NK-92 treated with Interleukin-12 subunit alpha and Interleukin-12 subunit beta, amount 100 ng/mL, for 24 hours (cell line): ENCODE measurements around the gene CMAS.
A peak's percentile ranks its signal among the peaks of the same experiment; 100 is the strongest.
"Not testable (repeated sequence)": the region's sequence is repeated elsewhere in the genome, so short reads cannot be mapped to it uniquely, and the experiment has no call there.

Experiments
- DNase-seq: peaks from one replicate; lab custom pipeline; 2025; lab: John Stamatoyannopoulos, UW

The CMAS gene

GRCh38 chr12:22046090-22046967, at the start of gene CMAS:
CMAS (plus strand) TSS chr12:22046218; CDS start chr12:22046304, 86 bp downstream.
- DNase-seq: peak; percentile 51

DNA sequence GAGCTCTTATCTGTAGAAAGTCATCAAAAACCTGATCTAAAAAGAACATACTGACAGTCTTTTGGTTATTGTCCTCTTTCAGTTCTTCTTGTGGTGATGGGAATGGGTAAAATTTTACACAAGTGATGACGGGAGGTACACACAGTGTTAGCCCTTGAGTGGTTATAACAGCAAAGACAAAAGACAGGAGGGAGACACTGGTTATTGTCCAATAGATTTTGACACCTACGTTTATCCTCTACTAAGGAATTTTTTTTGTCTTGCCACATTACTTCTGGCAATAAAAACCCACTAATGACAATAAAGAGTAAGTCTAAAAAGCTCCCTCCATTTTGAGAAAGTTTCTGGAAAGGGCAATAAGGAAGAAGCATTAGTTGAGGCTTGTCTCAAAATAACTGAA, 47.7 kb upstream of the CMAS start:
- DNase-seq: no peak

- DNase-seq: no peak
Measured at GRCh38 chr12:21998782-21999181, 47.2 kb upstream of the CMAS start.

GRCh38 chr12:22002430-22002829, 43.6 kb upstream of the CMAS start:
- no peak for DNase-seq

DNA sequence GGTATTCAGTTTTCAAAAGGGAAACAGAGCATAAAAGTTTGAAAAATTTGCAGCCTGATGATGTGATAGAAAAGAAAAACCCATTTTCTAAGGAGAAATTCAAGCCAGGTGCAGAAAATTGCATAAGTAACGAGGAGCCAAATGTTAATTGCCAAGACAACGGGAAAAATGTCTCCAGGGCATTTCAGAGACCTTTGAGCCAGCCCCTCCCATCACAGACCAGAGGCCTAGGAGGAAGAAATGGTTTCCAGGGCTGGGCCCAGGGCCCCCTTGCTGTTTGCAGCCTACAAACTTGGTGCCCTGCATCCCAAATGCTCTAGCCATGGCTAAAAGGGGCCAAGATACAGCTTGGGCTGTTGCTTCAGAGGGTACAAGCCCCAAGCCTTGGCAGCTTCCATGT, 38.2 kb upstream of the CMAS start:
- not testable (repeated sequence) for DNase-seq

GRCh38 chr12:22008196-22008595, 37.8 kb upstream of the CMAS start:
- DNase-seq: no peak

DNA sequence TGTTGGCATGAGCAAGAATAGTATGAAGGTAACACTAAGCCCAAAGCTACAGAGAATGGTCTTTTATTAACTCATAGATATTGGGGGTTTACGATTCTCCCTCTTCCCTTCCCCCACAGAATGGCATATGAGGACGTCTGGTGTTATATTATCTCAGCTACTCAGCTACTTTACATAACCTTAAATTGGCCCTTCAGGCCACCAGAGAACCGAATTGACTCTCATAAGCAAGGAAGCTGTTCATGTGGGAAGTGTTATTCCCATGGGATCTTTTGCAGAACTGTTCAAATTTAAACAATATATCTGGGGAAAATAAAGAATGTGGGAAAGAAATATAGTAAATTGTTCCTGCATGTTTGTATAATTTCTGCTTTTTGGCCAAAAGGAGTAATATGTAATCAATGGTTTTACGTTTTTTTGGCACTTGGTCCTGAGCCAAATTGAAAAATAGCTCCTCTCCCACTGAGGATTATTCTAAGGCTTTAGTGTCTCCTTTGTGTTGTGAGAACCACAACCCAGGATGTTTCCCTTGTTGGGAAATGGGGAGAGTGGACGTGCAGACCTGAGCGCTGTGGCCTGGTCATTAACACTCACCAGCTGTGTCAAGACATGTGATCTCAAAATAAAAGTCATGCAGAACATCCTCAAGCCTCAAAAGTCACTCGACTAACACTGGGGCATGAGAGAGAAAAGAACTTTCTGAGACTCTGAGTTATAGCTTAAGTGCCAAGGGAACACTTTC, 31.8 kb upstream of the CMAS start:
- DNase-seq: no peak

DNA sequence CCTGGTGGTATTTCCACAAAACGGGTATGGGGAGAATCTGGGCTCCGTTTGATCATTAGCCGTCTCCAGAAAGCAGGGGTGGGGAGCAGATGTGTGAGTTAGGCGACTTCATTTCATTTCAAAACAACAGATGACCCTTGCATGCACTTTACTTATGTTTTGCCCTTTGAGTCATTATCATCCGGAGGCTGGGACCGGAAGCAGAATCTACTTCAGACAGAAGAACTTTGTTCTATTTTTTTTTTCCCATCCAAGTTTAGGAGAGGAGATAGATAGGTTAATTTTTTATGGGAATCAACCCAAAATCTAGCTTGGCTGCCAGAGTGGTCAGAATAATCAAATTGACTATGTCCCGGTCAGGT, 31.3 kb upstream of the CMAS start:
- no peak for DNase-seq

DNA sequence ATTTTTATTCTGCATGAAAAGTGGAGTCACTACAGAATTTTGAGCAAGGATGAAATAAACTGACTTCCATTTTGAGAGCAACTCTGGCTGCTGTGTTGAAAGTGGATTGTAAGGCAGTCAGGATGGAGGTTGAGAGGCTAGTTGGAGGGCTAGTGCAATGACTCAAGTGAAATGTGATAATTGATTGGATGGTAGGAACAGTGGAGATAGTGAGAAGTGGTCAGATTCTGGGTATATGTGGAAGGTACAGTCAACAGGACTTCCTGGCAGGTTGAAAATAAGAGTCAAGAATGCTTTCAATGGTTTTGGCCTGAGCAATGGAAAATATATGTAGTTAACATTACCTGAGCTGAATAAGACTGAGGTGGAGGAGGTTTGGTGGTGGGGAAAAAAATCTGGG, 29.0 kb upstream of the CMAS start:
- DNase-seq: no peak

GRCh38 chr12:22018860-22019259, 27.2 kb upstream of the CMAS start:
- no peak for DNase-seq

- not testable (repeated sequence) for DNase-seq
Measured at GRCh38 chr12:22023489-22023888, 22.5 kb upstream of the CMAS start.

GRCh38 chr12:22029491-22029890, 16.5 kb upstream of the CMAS start:
- no peak for DNase-seq

- no peak for DNase-seq
Measured at GRCh38 chr12:22029991-22030390, 16.0 kb upstream of the CMAS start.

- no peak for DNase-seq
Measured at GRCh38 chr12:22032732-22033131, 13.3 kb upstream of the CMAS start.

- DNase-seq: no peak
Measured at GRCh38 chr12:22034709-22035506, 11.1 kb upstream of the CMAS start.

DNA sequence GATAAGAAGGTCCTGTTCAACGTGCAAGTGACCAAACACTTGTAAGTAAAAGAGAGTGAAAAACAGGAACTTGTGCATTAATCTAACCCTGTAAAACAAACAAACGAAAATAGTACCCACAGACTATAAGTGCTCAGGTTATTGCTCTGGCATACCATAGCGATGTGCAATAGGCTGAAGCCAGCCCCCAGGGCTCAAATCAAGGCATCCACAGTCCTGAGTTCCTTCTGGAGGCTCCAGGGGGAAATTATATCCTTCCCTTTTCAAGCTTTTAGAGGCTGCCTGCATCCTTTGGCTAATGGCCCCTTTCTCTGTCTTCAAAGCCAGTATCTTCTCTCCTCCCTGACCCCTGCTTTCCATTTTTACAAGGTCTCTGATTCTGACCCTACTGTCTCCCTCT, 8.1 kb upstream of the CMAS start:
- DNase-seq: no peak

- DNase-seq: no peak
Measured at GRCh38 chr12:22038734-22039133, 7.3 kb upstream of the CMAS start.

GRCh38 chr12:22039361-22039760, 6.7 kb upstream of the CMAS start:
- no peak for DNase-seq

GRCh38 chr12:22042976-22043669, 2.9 kb upstream of the CMAS start:
- no peak for DNase-seq

GRCh38 chr12:22043943-22044342, 2.1 kb upstream of the CMAS start:
- no peak for DNase-seq

DNA sequence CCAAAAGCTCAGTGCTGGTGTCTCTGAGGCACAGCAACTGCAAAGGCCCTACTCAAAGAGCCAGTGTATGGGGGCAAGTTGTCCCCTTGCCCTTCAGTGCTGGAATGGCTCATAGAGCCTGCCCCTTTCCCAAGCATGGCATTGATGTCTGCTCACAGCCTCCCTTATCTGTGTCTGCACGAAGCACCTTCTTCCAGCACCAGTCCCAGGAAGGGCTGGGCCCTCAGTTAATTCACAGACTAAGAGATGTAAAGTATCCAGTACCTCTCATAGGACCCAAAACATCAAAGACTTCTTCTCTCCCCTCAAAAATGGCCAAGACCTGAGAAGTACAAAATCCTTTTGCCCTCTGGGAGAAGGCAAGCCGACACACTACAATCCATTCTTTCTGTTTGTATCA, 1.6 kb upstream of the CMAS start:
- DNase-seq: no peak

DNA sequence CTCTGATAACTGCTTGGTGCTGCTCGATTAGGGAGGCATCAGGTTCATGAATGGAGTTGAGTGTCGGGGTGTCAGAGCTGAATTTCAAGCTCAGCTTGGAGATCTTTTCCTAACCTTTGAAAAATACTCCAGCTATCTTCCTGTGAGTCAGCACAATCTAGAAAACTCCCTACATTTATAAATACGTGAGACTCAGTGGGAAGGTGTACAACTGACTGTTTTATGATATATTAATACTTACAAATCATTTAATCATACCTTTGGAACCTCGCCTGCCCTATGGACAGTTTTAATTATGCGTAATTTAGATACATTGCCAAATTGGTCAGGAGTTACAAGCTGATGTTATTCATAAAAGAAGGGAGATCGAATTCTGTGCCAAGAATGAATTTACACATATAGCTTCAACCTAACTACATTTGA, 961 bp downstream of the CMAS start:
- no peak for DNase-seq
